Stomach (tissue), 4 donors: ENCODE measurements around the gene MYO9B.

Experiments used
- EP300 ChIP-seq: sonication (generic); formaldehyde crosslinking; IDR thresholded peaks from one replicate; pipeline ENCODE4 v1.6.1; 2017; ENCODE audit warnings: antibody characterized with exemption
- TF ChIP-seq, protein P1 (sequence below), 7 experiments: fragments of 450-650 bp in 4 of 7; fragments of 200-600 bp in 3 of 7; sonication (generic) in 3 of 7; IDR thresholded peaks; one replicate each; pipeline ENCODE4 v1.5.1; 2016 to 2019; ENCODE audit warnings: antibody characterized with exemption in 7 of 7, control low read depth in 2 of 7, mild to moderate bottlenecking in 1 of 7

GRCh38 chr19:17219286-17219685 lies 143.7 kb downstream of the MYO9B start:
- no peak for TF ChIP-seq EP300
- TF ChIP-seq, protein P1, sequence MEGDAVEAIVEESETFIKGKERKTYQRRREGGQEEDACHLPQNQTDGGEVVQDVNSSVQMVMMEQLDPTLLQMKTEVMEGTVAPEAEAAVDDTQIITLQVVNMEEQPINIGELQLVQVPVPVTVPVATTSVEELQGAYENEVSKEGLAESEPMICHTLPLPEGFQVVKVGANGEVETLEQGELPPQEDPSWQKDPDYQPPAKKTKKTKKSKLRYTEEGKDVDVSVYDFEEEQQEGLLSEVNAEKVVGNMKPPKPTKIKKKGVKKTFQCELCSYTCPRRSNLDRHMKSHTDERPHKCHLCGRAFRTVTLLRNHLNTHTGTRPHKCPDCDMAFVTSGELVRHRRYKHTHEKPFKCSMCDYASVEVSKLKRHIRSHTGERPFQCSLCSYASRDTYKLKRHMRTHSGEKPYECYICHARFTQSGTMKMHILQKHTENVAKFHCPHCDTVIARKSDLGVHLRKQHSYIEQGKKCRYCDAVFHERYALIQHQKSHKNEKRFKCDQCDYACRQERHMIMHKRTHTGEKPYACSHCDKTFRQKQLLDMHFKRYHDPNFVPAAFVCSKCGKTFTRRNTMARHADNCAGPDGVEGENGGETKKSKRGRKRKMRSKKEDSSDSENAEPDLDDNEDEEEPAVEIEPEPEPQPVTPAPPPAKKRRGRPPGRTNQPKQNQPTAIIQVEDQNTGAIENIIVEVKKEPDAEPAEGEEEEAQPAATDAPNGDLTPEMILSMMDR (IDR thresholded peaks at IDR 0.05), result no peak
